H1 (cell line): ENCODE data around the gene ZNF521. TPM values are rescaled to one million over a fixed set of nuclear protein-coding genes. Genes with fewer than 3 reads are reported as not detected.

ENCODE experiments used
- CTCF ChIA-PET: fragments of 300-600 bp; sonication (Branson Sonifier 250); formaldehyde crosslinking; loops from one replicate; lab custom pipeline; 2021; ENCODE audit not compliant: partially characterized antibody; lab: Charles Lee
- POLR2A ChIA-PET: fragments of 300-600 bp; sonication (Branson Sonifier 250); formaldehyde crosslinking; loops from one replicate; lab custom pipeline; 2021; ENCODE audit warnings: inconsistent platforms; ENCODE audit not compliant: partially characterized antibody; lab: Charles Lee
- DNase-seq, 2 experiments: peaks; one replicate each; pipeline versions ENCODE4 v3.0.0 to v3.0.0-alpha.2; 2010 to 2022; ENCODE audit warnings: low spot score in 2 of 2, low read depth in 1 of 2, mixed read lengths in 1 of 2
- FAIRE-seq: peaks from 2 replicates; lab custom pipeline; 2011; peaks lifted over from hg19 to GRCh38; lab: Jason Lieb, UNC
- H2AFZ ChIP-seq: 2 replicates; pipeline ENCODE4 v1.8.1; 2012; ENCODE audit warnings: low read length, inconsistent platforms
- H2AK5ac ChIP-seq: 2 replicates; pipeline ENCODE4 v1.6.1; 2013; ENCODE audit warnings: low read depth, low read length
- H2BK120ac ChIP-seq: replicated peaks from 2 replicates; pipeline ENCODE3; 2013; ENCODE audit warnings: low read depth, low read length, inconsistent platforms
- H2BK12ac ChIP-seq: 2 replicates; pipeline ENCODE4 v1.6.1; 2013; ENCODE audit warnings: low read depth, low read length
- H2BK15ac ChIP-seq: 2 replicates; pipeline ENCODE4 v1.6.1; 2013; ENCODE audit warnings: low read length
- H2BK20ac ChIP-seq: 2 replicates; pipeline ENCODE4 v1.6.1; 2013; ENCODE audit warnings: low read length
- H2BK5ac ChIP-seq: 2 replicates; pipeline ENCODE4 v1.6.1; 2013; ENCODE audit warnings: low read depth, low read length
- H3K14ac ChIP-seq: 2 replicates; pipeline ENCODE4 v1.6.1; 2013; ENCODE audit warnings: inconsistent platforms; ENCODE audit not compliant: insufficient read length
- H3K18ac ChIP-seq: 2 replicates; pipeline ENCODE4 v1.6.1; 2013; ENCODE audit warnings: low read length; ENCODE audit errors: extremely low read depth
- H3K23ac ChIP-seq: 2 replicates; pipeline ENCODE4 v1.6.1; 2013; ENCODE audit warnings: inconsistent platforms; ENCODE audit not compliant: insufficient read length
- H3K23me2 ChIP-seq: 2 replicates; pipeline ENCODE4 v1.6.1; 2013; ENCODE audit warnings: low read depth, low read length
- H3K27ac ChIP-seq: 2 replicates; pipeline ENCODE4 v1.6.1; 2011; ENCODE audit warnings: low read depth, low read length, inconsistent platforms
- H3K27me3 ChIP-seq, 4 experiments: replicated peaks in 1 of 4; 1 replicate in 1 of 4; 2 replicates in 3 of 4; pipeline versions ENCODE4 v1.6.1 to v1.8.1; 2011 to 2013; ENCODE audit warnings: low read length in 3 of 4, mild to moderate bottlenecking in 3 of 4, inconsistent platforms in 2 of 4, mixed read lengths in 2 of 4, moderate library complexity in 1 of 4; ENCODE audit not compliant: control insufficient read depth in 3 of 4, insufficient read depth in 3 of 4; ENCODE audit errors: extremely low read depth in 1 of 4
- H3K36me3 ChIP-seq, 4 experiments: 2 replicates each; pipeline versions ENCODE4 v1.6.1 to v1.8.1; 2011 to 2013; ENCODE audit warnings: mild to moderate bottlenecking in 4 of 4, low read length in 3 of 4, moderate library complexity in 2 of 4, control low read depth in 1 of 4, inconsistent platforms in 1 of 4; ENCODE audit not compliant: insufficient read depth in 4 of 4, control insufficient read depth in 2 of 4
- H3K4ac ChIP-seq: replicated peaks from 2 replicates; pipeline ENCODE3; 2013; ENCODE audit warnings: low read length, low read depth, mixed read lengths, inconsistent platforms; ENCODE audit not compliant: insufficient read length
- H3K4me1 ChIP-seq, 4 experiments: replicated peaks in 1 of 4; 1 replicate in 1 of 4; 2 replicates in 3 of 4; pipeline versions ENCODE4 v1.6.1 to v1.8.1; 2011 to 2013; ENCODE audit warnings: low read length in 3 of 4, inconsistent platforms in 2 of 4, mixed read lengths in 1 of 4; ENCODE audit not compliant: insufficient read depth in 4 of 4, control insufficient read depth in 3 of 4
- H3K4me2 ChIP-seq, 2 experiments: 2 replicates each; pipeline versions ENCODE4 v1.6.1 to v1.8.1; 2011 to 2013; ENCODE audit warnings: low read depth in 2 of 2, low read length in 2 of 2, control low read depth in 1 of 2, inconsistent platforms in 1 of 2, mild to moderate bottlenecking in 1 of 2; ENCODE audit not compliant: insufficient read depth in 1 of 2
- H3K4me3 ChIP-seq, 4 experiments: fragments of 200-600, 300-600 bp in 1 of 4; sonication (generic), shearing (Covaris generic), sonication (Bioruptor Twin) in 1 of 4; 2 replicates each; pipeline versions ENCODE4 v1.5.1 to v1.8.1; 2011 to 2016; ENCODE audit warnings: low read length in 4 of 4, low read depth in 3 of 4, control low read depth in 2 of 4, inconsistent platforms in 2 of 4, mild to moderate bottlenecking in 2 of 4, mixed read lengths in 1 of 4, moderate library complexity in 1 of 4; ENCODE audit not compliant: insufficient read depth in 2 of 4; ENCODE audit errors: extremely low read depth in 1 of 4
- H3K56ac ChIP-seq: replicated peaks from 2 replicates; pipeline ENCODE3; 2013; ENCODE audit warnings: low read depth, mild to moderate bottlenecking, mixed read lengths, low read length, inconsistent platforms; ENCODE audit not compliant: insufficient read length
- H3K79me1 ChIP-seq: 2 replicates; pipeline ENCODE4 v1.6.1; 2013; ENCODE audit warnings: low read depth, low read length, control low read depth
- H3K79me2 ChIP-seq, 2 experiments: 2 replicates each; pipeline versions ENCODE4 v1.6.1 to v1.8.1; 2012 to 2013; ENCODE audit warnings: low read length in 2 of 2, mild to moderate bottlenecking in 2 of 2, inconsistent platforms in 1 of 2; ENCODE audit not compliant: insufficient read depth in 2 of 2, control insufficient read depth in 1 of 2
- H3K9ac ChIP-seq, 4 experiments: replicated peaks in 1 of 4; 1 replicate in 1 of 4; 2 replicates in 3 of 4; pipeline versions ENCODE4 v1.6.1 to v1.8.1; 2011 to 2013; ENCODE audit warnings: low read depth in 3 of 4, low read length in 3 of 4, control low read depth in 2 of 4, mild to moderate bottlenecking in 2 of 4, moderate library complexity in 2 of 4, inconsistent platforms in 1 of 4; ENCODE audit errors: extremely low read depth in 1 of 4
- H3K9me3 ChIP-seq, 2 experiments: 2 replicates each; pipeline versions ENCODE4 v1.6.1 to v1.8.1; 2012 to 2013; ENCODE audit warnings: mild to moderate bottlenecking in 2 of 2, moderate library complexity in 2 of 2, control low read depth in 1 of 2, inconsistent platforms in 1 of 2, low read depth in 1 of 2, low read length in 1 of 2, mixed read lengths in 1 of 2; ENCODE audit not compliant: insufficient read depth in 2 of 2
- H4K20me1 ChIP-seq, 2 experiments: replicated peaks in 1 of 2; 2 replicates each; pipeline versions ENCODE3 to v1.8.1; 2011 to 2013; ENCODE audit warnings: inconsistent platforms in 2 of 2, low read length in 2 of 2, mild to moderate bottlenecking in 1 of 2; ENCODE audit not compliant: insufficient read depth in 2 of 2, control insufficient read depth in 1 of 2
- H4K5ac ChIP-seq: 2 replicates; pipeline ENCODE4 v1.6.1; 2013; ENCODE audit warnings: low read length, low read depth, mixed read lengths, inconsistent platforms; ENCODE audit not compliant: insufficient read length
- H4K8ac ChIP-seq: 2 replicates; pipeline ENCODE4 v1.8.0; 2013; ENCODE audit warnings: mild to moderate bottlenecking, moderate library complexity, low read length, inconsistent platforms; ENCODE audit not compliant: insufficient read depth; ENCODE audit errors: extremely low read depth
- H4K91ac ChIP-seq: replicated peaks from 2 replicates; pipeline ENCODE3; 2013; ENCODE audit warnings: low read length, mixed read lengths, inconsistent platforms; ENCODE audit not compliant: insufficient read length
- BRCA1 ChIP-seq: IDR thresholded peaks from 2 replicates; pipeline ENCODE4 v1.6.1; 2012; ENCODE audit warnings: low read depth, low read length, improper control_type of control experiment
- EGR1 ChIP-seq: IDR thresholded peaks from 2 replicates; pipeline ENCODE4 v1.6.1; 2011; ENCODE audit warnings: low read depth, low read length, borderline replicate concordance
- RXRA ChIP-seq: IDR thresholded peaks from 2 replicates; pipeline ENCODE4 v1.6.1; 2011; ENCODE audit warnings: low read depth, mild to moderate bottlenecking, low read length, moderate library complexity; ENCODE audit not compliant: insufficient read depth
- SP4 ChIP-seq: IDR thresholded peaks from 2 replicates; pipeline ENCODE4 v1.6.1; 2012; ENCODE audit warnings: low read length, inconsistent platforms
- WGBS, 2 experiments: shearing (Covaris generic) in 1 of 2; methylation state at CpG; one replicate each; pipeline versions ENCODE4 v1.1.6 to v1.1.7; 2013 to 2015; ENCODE audit warnings: low lambda C conversion rate in 2 of 2, mixed read lengths in 2 of 2, inconsistent platforms in 1 of 2, low coverage in 1 of 2, missing lambda C conversion rate in 1 of 2; ENCODE audit not compliant: insufficient replicate concordance in 2 of 2, insufficient coverage in 1 of 2, insufficient read length in 1 of 2; ENCODE audit errors: extremely low coverage in 1 of 2, missing lambda C conversion rate in 1 of 2; 5-methylcytosine and 5-hydroxymethylcytosine counted together
- polyA plus RNA-seq, 7 experiments: library from polyadenylated mRNA; depleted of rRNA in 3 of 7; stranded (reverse) in 5 of 7; unstranded in 2 of 7; fragments of >200 nt in 5 of 7; fragments of 200-250 nt in 2 of 7; gene quantifications; 1 replicate in 5 of 7; 2 replicates in 1 of 7; 4 replicates in 1 of 7; pipeline versions ENCODE4 v1.2.1 to v1.2.3, GENCODE V29; 2011 to 2013; ENCODE audit warnings: missing spikeins in 2 of 7, mixed read lengths in 2 of 7
- total RNA-seq: library from RNA; stranded (reverse); fragmentation: NEBNext Ultra II Directional; extraction: Animal tissue kit (Norgen Biotek cat#: 25700); gene quantifications from 2 replicates; pipeline ENCODE4 v1.2.1, GENCODE V29; 2021

Gene ZNF521
- total and polyA plus RNA-seq, 2 of the 8 experiments (the other 6 are each of a cell fraction or from before 2014, with no cell fraction given): 9.5 to 15.8 TPM

DNA sequence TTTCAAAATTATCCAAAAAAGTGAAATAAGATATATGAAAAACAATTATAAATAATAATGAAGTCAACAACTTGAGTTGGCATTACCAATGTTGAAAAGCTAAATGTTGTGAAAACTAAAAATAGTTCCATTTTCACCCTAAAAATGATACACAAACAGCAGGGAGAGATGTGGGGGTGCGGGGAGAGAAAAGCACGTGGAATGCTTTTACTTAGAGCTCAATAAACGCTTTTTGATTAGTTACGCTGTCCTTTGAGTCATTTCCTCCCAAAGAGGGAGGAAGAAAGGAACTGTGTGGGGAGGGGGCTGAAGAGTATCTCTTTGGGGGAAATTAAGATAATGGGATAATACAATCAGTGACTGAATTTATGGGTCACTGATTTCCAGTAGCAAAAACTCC, 29.2 kb downstream of the ZNF521 start:
- Histone ChIP-seq H3K23me2 (no peaks in the 10 kb centered on the region), H4K8ac (no peak overlapping the region), H3K4me2 (no peak overlapping the region), H3K79me2 (peaks cover 0 to 9% of the 10 kb centered on the region in 2 experiments; a peak in 1 of 4 replicates), H3K23ac (peak overlapping the region; percentile 27), H2BK5ac (no peak overlapping the region), H4K5ac (no peak overlapping the region), H3K79me1 (no peaks in the 10 kb centered on the region), H3K4me3 (no peak overlapping the region), H2BK12ac (no peak overlapping the region), H3K27ac (no peak overlapping the region), H3K18ac (no peak overlapping the region), H2BK120ac (no peak overlapping the region), H3K14ac (no peak overlapping the region), H4K20me1 (peaks cover 0 to 2% of the 10 kb centered on the region in 2 experiments), H3K4ac (no peak overlapping the region), H3K27me3 (no peaks in the 10 kb centered on the region), H2BK20ac (no peak overlapping the region), H2BK15ac (no peak overlapping the region), H3K4me1 (peaks cover 0 to 3% (median 3%) of the 10 kb centered on the region in 4 experiments; a peak in 2 of 7 replicates), H2AFZ (no peak overlapping the region), H3K9ac (no peak overlapping the region), H3K56ac (no peak overlapping the region), H3K9me3 (no peaks in the 10 kb centered on the region), H4K91ac (no peak overlapping the region), H3K36me3 (peaks cover 0 to 9% (median 3%) of the 10 kb centered on the region in 4 experiments; a peak in 5 of 8 replicates), H2AK5ac (no peak overlapping the region)
- no peak for TF ChIP-seq EGR1
- TF ChIP-seq SP4: no peak
- no peak for TF ChIP-seq RXRA
- no peak for TF ChIP-seq BRCA1
- WGBS, 2 experiments: 83% methylated on average over 4 of the region's 4 CpGs; no CpG with 5 or more reads in 1 of the 2 experiments
- DNase-seq (no peak), FAIRE-seq (no peak)
- CTCF ChIA-PET: interaction anchor here (0.6 to 2.3 kb wide), 5 partner anchors 12 to 1098 kb away, joined by 3 to 6 read pairs (median 4); no protein-coding TSS in a partner anchor
- POLR2A ChIA-PET: interaction anchor here (0.9 kb wide), 1 partner anchor 9 kb away, joined by 3 read pairs; no protein-coding TSS in a partner anchor
